HEK293 (cell line): ENCODE data around the gene CC2D1A.

Experiments used
- CTCF ChIP-seq: fragments of 450-650 bp; formaldehyde crosslinking; IDR thresholded peaks from 2 replicates; pipeline ENCODE4 v1.5.1; 2016; ENCODE audit warnings: missing biosample characterization, missing genetic modification characterization
- MZF1 ChIP-seq: fragments of 450-650 bp; formaldehyde crosslinking; IDR thresholded peaks from 2 replicates; pipeline ENCODE4 v1.5.1; 2017; ENCODE audit warnings: missing biosample characterization, missing genetic modification characterization, borderline replicate concordance
- OVOL3 ChIP-seq: fragments of 450-650 bp; formaldehyde crosslinking; IDR thresholded peaks from 2 replicates; pipeline ENCODE4 v1.5.1; 2016; ENCODE audit warnings: missing biosample characterization, missing genetic modification characterization
- PATZ1 ChIP-seq: fragments of 450-650 bp; formaldehyde crosslinking; IDR thresholded peaks from 2 replicates; pipeline ENCODE4 v1.5.1; 2016; ENCODE audit warnings: missing biosample characterization, missing genetic modification characterization
- YY1 ChIP-seq: fragments of 450-650 bp; formaldehyde crosslinking; IDR thresholded peaks from 2 replicates; pipeline ENCODE4 v1.5.1; 2018; ENCODE audit warnings: missing biosample characterization, missing genetic modification characterization
- ZNF112 ChIP-seq: fragments of 450-650 bp; formaldehyde crosslinking; IDR thresholded peaks from 2 replicates; pipeline ENCODE4 v1.5.0; 2017; ENCODE audit warnings: missing biosample characterization, missing genetic modification characterization
- ZNF423 ChIP-seq: fragments of 450-650 bp; formaldehyde crosslinking; IDR thresholded peaks from 2 replicates; pipeline ENCODE4 v1.5.1; 2016; ENCODE audit warnings: missing biosample characterization, missing genetic modification characterization
- ZNF549 ChIP-seq: fragments of 450-650 bp; IDR thresholded peaks from 2 replicates; pipeline ENCODE4 v1.5.1; 2018; ENCODE audit warnings: missing biosample characterization, missing genetic modification characterization, mild to moderate bottlenecking, inconsistent platforms, moderate library complexity
- ZSCAN18 ChIP-seq: fragments of 450-650 bp; formaldehyde crosslinking; IDR thresholded peaks from 2 replicates; pipeline ENCODE4 v1.5.1; 2016; ENCODE audit warnings: missing biosample characterization, missing genetic modification characterization

GRCh38 chr19:13917888-13918406 lies 11.9 kb downstream of the CC2D1A start:
- TF ChIP-seq OVOL3 (no peak), CTCF (tag by site-specific recombination) (no peak), ZNF112 (tag by site-specific recombination) (no peak), ZNF423 (no peak), ZSCAN18 (tag by site-specific recombination) (no peak), ZNF549 (tag by site-specific recombination) (no peak), PATZ1 (tag by site-specific recombination) (no peak), YY1 (tag by site-specific recombination) (no peak), MZF1 (tag by site-specific recombination) (no peak)
